Left ventricle myocardium superior (tissue), 1 donor: ENCODE measurements around the gene SYT7. TPM values are rescaled to one million over a fixed set of nuclear protein-coding genes. Genes with fewer than 3 reads are reported as not detected.
A peak's percentile ranks its signal among the peaks of the same experiment; 100 is the strongest.

Experiments used
- ATAC-seq: fragments of 200-7000 bp; cut with Tn5 transposase; one replicate; pipeline ENCODE4 v1.9.1; 2020; ENCODE audit warnings: mild to moderate bottlenecking, moderate library complexity
- DNase-seq: peaks from one replicate; pipeline ENCODE4 v3.0.0-alpha.2; 2020
- intact Hi-C: fragments of 100-400 bp; cut with micrococcal nuclease; formaldehyde crosslinking; loops from one replicate; pipeline ENCODE4 v1.11.0; 2022
- total RNA-seq: library from RNA; stranded (reverse); fragmentation: NEBNext Ultra II Directional; extraction: Animal tissue kit (Norgen Biotek cat#: 25700); gene quantifications from one replicate; pipeline ENCODE4 v1.2.1, GENCODE V29; 2021
- donor health status: DM: no; HTN: yes; CAD: no; lungs with severe emphysema.

The SYT7 gene
- total RNA-seq, 1 donor from 2014 or later: 32.5 TPM

- DNase-seq: peak; percentile 82
- intact Hi-C loops: no loop called here
- ATAC-seq: peak; percentile 79
These were observed 7.3 kb upstream of the SYT7 start for GRCh38 chr11:61587951-61588727.

DNA sequence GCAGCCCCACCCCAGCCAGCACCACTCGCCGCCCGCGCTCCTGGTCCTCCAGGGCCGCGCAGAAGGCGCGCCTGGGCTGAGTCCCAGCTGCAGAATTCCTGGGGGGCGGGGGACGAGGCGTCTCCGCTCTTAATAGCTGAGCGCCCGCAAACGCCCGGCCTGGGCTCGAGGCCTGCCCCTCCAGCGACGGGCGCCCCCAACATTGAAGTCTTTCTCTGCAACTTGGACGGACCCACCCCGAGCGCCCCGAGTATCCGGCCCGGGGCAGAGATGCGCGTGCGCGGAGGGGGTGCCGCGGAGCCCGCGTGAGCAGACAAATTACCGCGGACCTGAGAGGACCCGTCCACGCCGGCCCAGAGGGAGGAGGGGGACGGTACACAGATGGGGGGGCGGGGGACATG is 6.7 kb upstream of the SYT7 start:
- DNase-seq (peak; percentile 81), ATAC-seq (peak; percentile 84)
- intact Hi-C loops: no loop called here

DNA sequence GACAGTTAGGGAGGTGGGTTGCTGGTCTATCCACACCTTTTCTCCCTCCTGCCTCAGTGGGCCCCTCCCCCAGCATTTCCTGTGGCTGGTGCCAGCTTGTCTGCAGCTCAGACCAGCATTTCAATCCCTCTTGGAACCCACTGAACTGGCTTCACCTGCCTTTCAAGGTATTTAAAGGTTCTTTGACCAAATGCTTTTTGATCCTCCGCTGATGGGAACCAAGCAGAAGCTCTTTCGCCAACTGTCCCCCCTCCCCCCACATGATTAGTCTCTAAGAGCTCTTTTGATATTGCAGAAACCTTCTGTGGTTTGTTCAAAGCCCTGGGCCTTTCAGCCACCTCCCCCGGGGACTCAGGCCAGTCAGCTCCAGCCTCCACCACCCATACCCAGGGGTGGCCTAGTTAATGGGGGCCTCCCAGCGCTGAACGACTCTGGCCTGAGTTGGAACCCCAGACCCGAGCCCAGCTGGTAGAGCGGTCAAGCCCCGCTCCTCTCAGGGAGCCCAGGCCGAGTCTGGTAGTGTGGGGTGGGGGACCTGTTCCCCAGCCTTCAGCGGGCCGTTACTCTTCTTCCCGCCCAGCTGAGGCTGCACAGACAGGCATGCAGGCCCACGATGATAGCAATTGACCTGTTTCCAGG is 6.0 kb upstream of the SYT7 start:
- intact Hi-C loops: no loop called here
- ATAC-seq (no peak), DNase-seq (no peak)

GRCh38 chr11:61585115-61585514 is 4.2 kb upstream of the SYT7 start:
- no peak for ATAC-seq
- intact Hi-C loops: no loop called here

DNA sequence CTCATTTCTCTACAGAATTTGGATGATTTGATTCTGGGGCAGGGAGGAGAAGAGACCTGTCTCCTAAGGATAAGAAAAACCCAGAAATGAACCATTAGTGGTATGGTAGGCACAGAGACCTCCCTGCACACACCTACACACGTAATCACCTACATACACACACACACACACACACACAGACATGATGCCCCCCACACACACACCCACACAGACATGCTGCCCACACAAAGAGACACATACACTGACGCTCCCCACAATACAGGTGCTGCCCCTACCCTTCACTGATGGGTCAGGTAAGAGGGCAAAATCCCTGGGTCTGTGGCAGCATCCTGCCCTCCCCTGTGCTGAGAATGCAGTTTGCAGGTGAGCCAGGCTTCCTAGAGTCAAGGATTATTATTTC is 1.1 kb upstream of the SYT7 start:
- no peak for ATAC-seq
- intact Hi-C loops: no loop called here

More at GRCh38 chr11:61585115-61585514, 4.2 kb upstream of the SYT7 start:
- no peak for DNase-seq

GRCh38 chr11:61580271-61580888 is 496 bp downstream of the SYT7 start:
- ATAC-seq: no peak
- intact Hi-C loops: no loop called here
- no peak for DNase-seq

More for the DNA sequence above, 1.1 kb upstream of the SYT7 start:
- no peak for DNase-seq

- DNase-seq (no peak), ATAC-seq (no peak)
- intact Hi-C loops: no loop called here
These were observed 1.1 kb downstream of the SYT7 start for GRCh38 chr11:61579676-61580270.

GRCh38 chr11:61578819-61579675 is 1.8 kb downstream of the SYT7 start:
- DNase-seq: no peak
- intact Hi-C loops: no loop called here
- no peak for ATAC-seq

GRCh38 chr11:61577383-61578118 is 3.3 kb downstream of the SYT7 start:
- intact Hi-C loops: no loop called here
- ATAC-seq (peak; percentile 55), DNase-seq (peak; percentile 66)

- DNase-seq (peak; percentile 82), ATAC-seq (peak; percentile 67)
- intact Hi-C loops: no loop called here
These were observed 4.7 kb downstream of the SYT7 start for GRCh38 chr11:61575886-61576861.

GRCh38 chr11:61574611-61575010 is 6.3 kb downstream of the SYT7 start:
- ATAC-seq (no peak), DNase-seq (no peak)
- intact Hi-C loops: no loop called here

GRCh38 chr11:61572913-61573312 is 8.0 kb downstream of the SYT7 start:
- DNase-seq (no peak), ATAC-seq (no peak)
- intact Hi-C loops: no loop called here

DNA sequence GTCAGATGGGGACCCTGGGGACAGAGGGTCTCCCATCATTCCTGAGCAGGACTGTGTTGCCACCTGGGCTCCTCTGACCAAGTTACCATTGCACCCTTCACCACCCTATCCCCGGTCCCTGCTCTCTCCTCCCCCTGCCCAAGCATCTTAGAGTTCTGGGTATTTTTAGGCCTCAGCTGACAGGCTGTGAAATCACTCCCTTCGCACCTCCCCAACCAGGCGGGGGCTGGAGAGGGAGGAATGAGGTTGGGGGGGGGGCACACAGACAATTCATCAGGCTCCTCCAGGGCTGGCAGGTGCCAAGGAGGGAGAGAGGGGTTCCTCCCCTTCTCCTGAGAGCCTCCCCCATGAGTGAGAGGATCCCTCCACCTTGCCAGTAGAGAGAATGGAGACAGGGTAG is 9.0 kb downstream of the SYT7 start:
- intact Hi-C loops: no loop called here
- ATAC-seq (peak; percentile 59), DNase-seq (no peak)

GRCh38 chr11:61571337-61571736 is 9.5 kb downstream of the SYT7 start:
- intact Hi-C loops: no loop called here
- DNase-seq: no peak
- ATAC-seq: no peak

DNA sequence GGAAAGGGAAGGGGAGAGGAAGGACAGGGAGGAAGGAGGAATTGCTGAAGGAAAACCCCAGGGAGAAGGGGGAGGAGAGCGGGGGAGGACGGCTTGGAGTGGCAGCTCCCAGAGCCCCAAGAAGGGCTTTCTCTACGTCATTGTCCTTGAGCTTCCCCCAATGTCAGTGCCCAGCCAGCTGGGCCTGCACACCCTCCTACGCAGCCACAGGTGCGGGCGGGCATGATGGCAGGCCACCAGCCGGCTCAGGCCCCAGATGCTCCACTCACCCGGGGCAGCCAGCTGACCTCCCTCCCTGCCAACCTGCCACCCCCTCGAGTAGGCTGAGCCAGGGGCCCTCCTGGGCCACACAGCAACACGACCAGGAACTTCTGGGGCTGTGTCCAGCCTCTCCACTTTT is 11.2 kb downstream of the SYT7 start:
- no peak for ATAC-seq
- intact Hi-C loops: no loop called here

DNA sequence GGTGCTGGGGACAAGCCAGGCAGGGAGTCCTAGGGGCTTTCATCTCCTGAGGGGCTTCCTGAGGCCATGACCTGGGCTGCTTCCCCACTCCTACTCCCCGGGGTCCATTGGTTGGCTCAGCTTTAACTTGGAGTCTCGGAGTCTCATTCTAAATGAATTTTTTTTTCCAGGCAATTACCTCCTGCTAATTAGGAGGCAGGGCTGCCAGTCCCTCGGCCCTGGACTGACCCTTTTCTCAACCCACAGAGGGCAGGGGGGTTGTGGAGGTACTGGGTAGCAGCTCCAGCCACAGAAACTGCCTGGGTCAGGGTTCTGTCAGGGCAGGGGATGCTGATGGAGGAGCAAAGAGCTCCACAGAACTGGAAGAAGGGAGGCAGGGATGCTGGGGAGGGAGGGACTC is 11.9 kb downstream of the SYT7 start:
- DNase-seq (no peak), ATAC-seq (no peak)
- intact Hi-C loops: no loop called here

More for the DNA sequence above, 11.2 kb downstream of the SYT7 start:
- no peak for DNase-seq

DNA sequence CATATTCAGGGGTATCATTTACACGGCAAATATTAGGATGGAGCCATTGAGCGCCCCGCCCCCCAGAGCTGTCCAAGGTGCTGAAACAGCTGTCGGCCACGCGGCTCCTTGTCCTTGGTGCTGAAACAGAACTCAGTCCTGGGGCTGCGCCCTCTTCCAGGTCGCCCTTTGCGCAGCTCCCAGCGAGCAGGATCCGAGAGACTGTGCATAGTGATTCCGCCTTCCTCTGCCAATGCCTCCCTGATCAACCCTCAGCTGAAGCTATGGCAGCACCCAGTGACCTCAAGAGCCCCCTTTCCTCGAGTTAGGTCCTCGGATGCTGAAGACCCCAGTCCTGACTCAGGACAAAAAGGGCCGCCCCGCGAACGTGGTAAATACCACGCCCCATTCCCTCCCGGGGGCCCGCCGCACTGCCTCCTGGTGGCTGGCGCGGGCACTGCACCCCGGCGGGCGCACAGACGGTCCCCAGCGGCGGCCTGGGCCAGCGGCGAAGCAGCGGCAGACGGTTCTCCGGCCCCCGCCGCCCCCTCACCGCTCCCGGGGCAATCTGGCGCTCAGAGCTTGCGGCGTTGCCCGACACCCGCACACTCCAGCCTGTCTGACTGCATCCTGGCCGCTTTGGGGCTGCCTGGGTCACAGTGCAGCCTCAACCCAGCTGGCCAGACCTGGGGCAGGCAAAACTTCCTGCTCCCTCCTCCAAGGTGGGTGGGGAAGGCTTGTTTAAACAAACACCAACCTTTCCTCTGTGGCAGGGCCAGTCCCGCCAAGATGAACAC is 13.4 kb downstream of the SYT7 start:
- DNase-seq (peak; percentile 85), ATAC-seq (peak; percentile 79)
- intact Hi-C loops: no loop called here
